Stimulated activated naive B cell treated with anti-CD40 and anti-IgM and Interleukin-4, amounts not matched to agents 10 μg/mL and 1 μg/mL and 100 μg/mL, for 72 hours (primary cell): ENCODE results near the gene AKAP12.

Source experiments
- ATAC-seq, 2 donors: fragments of 150-1000 bp; cut with Tn5 transposase; replicated peaks; 2 replicates each; pipeline ENCODE4 v1.10.0; 2021; ENCODE audit warnings: moderate library complexity in 1 of 2
- DNase-seq: peaks from one replicate; pipeline ENCODE4 v3.0.0; 2021
- H3K27ac Mint-ChIP-seq: one replicate; pipeline ENCODE4 v1.8.0; 2022; ENCODE audit warnings: mild to moderate bottlenecking, mixed read lengths
- H3K27me3 Mint-ChIP-seq, 2 donors: one replicate each; pipeline ENCODE4 v1.8.0; 2022; ENCODE audit warnings: mixed read lengths in 2 of 2
- H3K36me3 Mint-ChIP-seq, 2 donors: one replicate each; pipeline ENCODE4 v1.8.0; 2022; ENCODE audit warnings: mixed read lengths in 2 of 2, mild to moderate bottlenecking in 1 of 2
- H3K4me1 Mint-ChIP-seq, 2 donors: one replicate each; pipeline ENCODE4 v1.8.0; 2022; ENCODE audit warnings: mixed read lengths in 2 of 2, mild to moderate bottlenecking in 1 of 2
- H3K4me3 Mint-ChIP-seq, 2 donors: one replicate each; pipeline ENCODE4 v1.8.0; 2022; ENCODE audit warnings: mild to moderate bottlenecking in 2 of 2, mixed read lengths in 2 of 2, moderate library complexity in 1 of 2
- H3K9me3 Mint-ChIP-seq, 2 donors: one replicate each; pipeline ENCODE4 v1.8.0; 2022; ENCODE audit warnings: mixed read lengths in 2 of 2, mild to moderate bottlenecking in 1 of 2

AKAP12 gene

GRCh38 chr6:151284012-151284411 lies 44.2 kb downstream of the AKAP12 start:
- ATAC-seq (peak; percentile 85), DNase-seq (peak; percentile 22)
- H3K9me3 Mint-ChIP-seq, result no peaks in the 10 kb centered on the region
- H3K27ac Mint-ChIP-seq, result peak overlapping the region; percentile 20
- peaks cover 0 to 6% of the 10 kb centered on the region in 2 donors for H3K36me3 Mint-ChIP-seq
- peaks cover 20 to 39% of the 10 kb centered on the region in 2 donors for H3K4me1 Mint-ChIP-seq
- no peak overlapping the region for H3K4me3 Mint-ChIP-seq
- H3K27me3 Mint-ChIP-seq, result no peaks in the 10 kb centered on the region

DNA sequence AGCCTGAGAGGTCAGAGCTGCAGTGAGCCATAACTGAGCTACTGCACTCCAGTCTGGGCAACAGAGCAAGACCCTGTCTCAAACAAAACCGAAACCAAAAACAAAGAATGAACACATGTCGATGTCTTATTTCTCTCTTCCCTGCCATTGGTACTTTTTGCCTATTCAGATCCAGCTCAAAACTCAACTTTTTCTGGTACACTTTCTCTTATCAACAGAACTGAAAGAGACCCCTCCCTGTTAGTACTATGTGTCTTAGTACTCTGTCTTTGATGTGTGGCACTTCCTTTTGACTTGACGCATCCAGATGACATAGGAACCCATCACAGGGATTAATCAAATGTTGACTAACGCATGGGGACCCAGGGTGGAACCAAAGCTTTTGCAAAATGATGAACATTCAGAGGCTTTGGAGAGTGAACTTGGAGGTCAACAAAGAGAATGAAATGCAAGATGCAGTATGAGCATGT lies 44.8 kb downstream of the AKAP12 start:
- H3K9me3 Mint-ChIP-seq, result no peaks in the 10 kb centered on the region
- H3K27me3 Mint-ChIP-seq, result no peaks in the 10 kb centered on the region
- H3K27ac Mint-ChIP-seq, result peak overlapping the region; percentile 44
- H3K4me3 Mint-ChIP-seq, result peak overlapping the region; percentile 2
- H3K4me1 Mint-ChIP-seq, result peaks cover 23 to 45% of the 10 kb centered on the region in 2 donors
- DNase-seq (no peak), ATAC-seq (peak; percentile 31 to 55)
- H3K36me3 Mint-ChIP-seq, result peaks cover 0 to 6% of the 10 kb centered on the region in 2 donors

- Mint-ChIP-seq H3K9me3 (no peaks in the 10 kb centered on the region), H3K4me1 (peaks cover 28 to 50% of the 10 kb centered on the region in 2 donors), H3K27me3 (no peaks in the 10 kb centered on the region), H3K4me3 (no peak overlapping the region), H3K27ac (no peak overlapping the region), H3K36me3 (peaks cover 0 to 6% of the 10 kb centered on the region in 2 donors)
- ATAC-seq (no peak), DNase-seq (no peak)
These were observed 45.4 kb downstream of the AKAP12 start for GRCh38 chr6:151285122-151285521.

GRCh38 chr6:151286214-151286613 lies 46.4 kb downstream of the AKAP12 start:
- H3K9me3 Mint-ChIP-seq, result no peaks in the 10 kb centered on the region
- peak overlapping the region; percentile 56 for H3K27ac Mint-ChIP-seq
- peaks cover 3 to 8% of the 10 kb centered on the region in 2 donors for H3K36me3 Mint-ChIP-seq
- no peak overlapping the region for H3K4me3 Mint-ChIP-seq
- H3K27me3 Mint-ChIP-seq, result peaks cover 0 to 3% of the 10 kb centered on the region in 2 donors
- H3K4me1 Mint-ChIP-seq, result peaks cover 34 to 61% of the 10 kb centered on the region in 2 donors
- ATAC-seq, result no peak
- DNase-seq, result no peak

GRCh38 chr6:151288712-151289398 lies 49.1 kb downstream of the AKAP12 start:
- peaks cover 0 to 3% of the 10 kb centered on the region in 2 donors for H3K27me3 Mint-ChIP-seq
- peak; percentile 20 for DNase-seq
- H3K9me3 Mint-ChIP-seq, result no peaks in the 10 kb centered on the region
- ATAC-seq, result peak; percentile 59 to 72
- H3K4me1 Mint-ChIP-seq, result peaks cover 32 to 58% of the 10 kb centered on the region in 2 donors
- H3K4me3 Mint-ChIP-seq, result peak overlapping the region; percentile 25 to 58
- H3K36me3 Mint-ChIP-seq, result peaks cover 3 to 8% of the 10 kb centered on the region in 2 donors
- peak overlapping the region; percentile 51 for H3K27ac Mint-ChIP-seq

DNA sequence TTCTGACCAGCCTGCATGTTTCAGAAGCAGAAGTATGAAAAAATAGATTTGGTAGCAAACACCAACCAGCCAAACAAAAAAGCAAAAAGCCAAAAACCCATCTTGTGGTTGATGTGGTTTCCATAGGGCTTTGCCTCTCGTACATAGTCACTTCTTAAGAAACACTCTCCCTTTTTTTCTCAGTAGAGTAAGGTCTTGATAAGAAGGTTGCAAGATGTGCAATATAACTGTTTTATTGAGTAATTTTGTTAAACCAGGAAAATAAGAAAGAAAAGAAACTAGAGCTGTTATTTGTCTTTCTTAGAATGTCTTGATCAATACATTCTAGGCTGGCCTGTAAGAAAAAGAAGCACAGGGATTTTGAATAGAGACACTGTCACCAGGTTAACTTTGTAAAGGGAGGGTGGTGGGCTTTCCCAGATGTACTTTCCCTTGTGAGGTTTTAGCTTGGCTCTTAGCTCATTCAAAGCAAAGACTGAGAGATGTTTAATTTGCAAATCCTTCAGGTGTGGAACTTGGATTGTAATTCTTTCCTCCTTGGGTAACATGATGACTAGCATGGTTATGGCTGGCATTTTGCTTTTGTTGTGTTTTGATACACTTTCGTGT lies 49.7 kb downstream of the AKAP12 start:
- ATAC-seq, result peak; percentile 78 to 83
- peak; percentile 18 for DNase-seq
- Mint-ChIP-seq H3K36me3 (peaks cover 3 to 8% of the 10 kb centered on the region in 2 donors), H3K4me1 (peaks cover 28 to 52% of the 10 kb centered on the region in 2 donors), H3K27me3 (peaks cover 0 to 3% of the 10 kb centered on the region in 2 donors), H3K9me3 (no peaks in the 10 kb centered on the region), H3K27ac (peak overlapping the region; percentile 68), H3K4me3 (peak overlapping the region; percentile 55 to 58)

DNA sequence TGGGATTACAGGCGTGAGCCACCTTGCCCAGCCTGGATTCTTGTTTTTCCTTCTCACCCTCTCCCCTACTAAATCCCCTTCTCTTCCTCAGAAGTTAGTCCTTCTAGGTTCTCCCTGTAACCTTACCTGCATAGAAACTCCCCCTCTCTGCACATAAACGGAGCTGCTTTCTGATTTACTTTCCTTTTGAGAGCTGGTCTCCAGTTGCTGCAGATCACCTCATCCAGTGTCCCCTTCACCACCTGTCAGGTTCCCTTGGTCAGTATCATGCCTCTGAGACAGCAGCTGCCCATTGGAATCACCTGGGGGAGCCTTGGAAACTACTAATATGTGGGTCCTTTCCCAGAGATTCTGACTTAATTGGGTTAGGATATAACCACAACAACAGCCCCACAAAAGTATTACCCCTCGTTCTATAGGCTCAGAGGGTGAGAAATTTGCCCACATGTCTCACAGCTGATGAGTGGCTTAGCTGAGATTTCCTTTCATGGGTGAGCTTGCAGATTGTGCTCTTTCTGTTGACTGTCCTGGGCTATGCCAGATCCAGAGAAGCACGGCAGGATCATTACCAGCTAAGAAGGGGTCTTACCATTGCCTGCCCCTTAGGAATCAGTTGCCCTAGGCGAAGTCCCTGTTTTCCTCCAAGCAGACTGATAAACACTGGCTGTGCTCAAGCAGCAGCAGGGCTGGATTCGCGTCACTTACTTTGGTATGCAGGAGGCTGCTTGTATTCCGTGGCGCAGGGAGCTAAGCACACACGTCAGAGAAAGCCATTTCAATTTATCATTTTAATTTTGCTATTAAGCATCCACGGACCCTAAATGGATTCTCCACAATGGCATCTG lies 51.3 kb downstream of the AKAP12 start:
- peaks cover 3 to 4% of the 10 kb centered on the region in 2 donors for H3K36me3 Mint-ChIP-seq
- peak overlapping the region; percentile 31 for H3K27ac Mint-ChIP-seq
- no peaks in the 10 kb centered on the region for H3K9me3 Mint-ChIP-seq
- no peak overlapping the region for H3K4me3 Mint-ChIP-seq
- H3K27me3 Mint-ChIP-seq, result peaks cover 0 to 3% of the 10 kb centered on the region in 2 donors
- no peak for ATAC-seq
- peaks cover 19 to 38% of the 10 kb centered on the region in 2 donors for H3K4me1 Mint-ChIP-seq
- DNase-seq, result no peak

GRCh38 chr6:151291722-151292059 lies 51.9 kb downstream of the AKAP12 start:
- peaks cover 0 to 3% of the 10 kb centered on the region in 2 donors for H3K27me3 Mint-ChIP-seq
- no peak for ATAC-seq
- H3K27ac Mint-ChIP-seq, result no peak overlapping the region
- H3K9me3 Mint-ChIP-seq, result no peaks in the 10 kb centered on the region
- no peak for DNase-seq
- H3K36me3 Mint-ChIP-seq, result peaks cover 3 to 4% of the 10 kb centered on the region in 2 donors
- peaks cover 18 to 34% of the 10 kb centered on the region in 2 donors for H3K4me1 Mint-ChIP-seq
- no peak overlapping the region for H3K4me3 Mint-ChIP-seq

GRCh38 chr6:151292974-151293687 lies 53.4 kb downstream of the AKAP12 start:
- Mint-ChIP-seq H3K4me3 (no peak overlapping the region), H3K4me1 (peaks cover 16 to 33% of the 10 kb centered on the region in 2 donors), H3K27ac (no peak overlapping the region), H3K9me3 (no peaks in the 10 kb centered on the region), H3K27me3 (peaks cover 0 to 6% of the 10 kb centered on the region in 2 donors), H3K36me3 (peaks cover 3 to 4% of the 10 kb centered on the region in 2 donors)
- no peak for ATAC-seq
- DNase-seq, result no peak

- no peak overlapping the region for H3K27ac Mint-ChIP-seq
- H3K4me3 Mint-ChIP-seq, result no peak overlapping the region
- H3K4me1 Mint-ChIP-seq, result peaks cover 15 to 27% of the 10 kb centered on the region in 2 donors
- ATAC-seq (no peak), DNase-seq (no peak)
- H3K27me3 Mint-ChIP-seq, result peaks cover 0 to 6% of the 10 kb centered on the region in 2 donors
- peaks cover 3% of the 10 kb centered on the region in 2 donors for H3K36me3 Mint-ChIP-seq
- no peaks in the 10 kb centered on the region for H3K9me3 Mint-ChIP-seq
These were observed 53.9 kb downstream of the AKAP12 start for GRCh38 chr6:151293688-151294016.

- DNase-seq, result no peak
- H3K9me3 Mint-ChIP-seq, result no peaks in the 10 kb centered on the region
- peaks cover 3% of the 10 kb centered on the region in 2 donors for H3K36me3 Mint-ChIP-seq
- peaks cover 13 to 18% of the 10 kb centered on the region in 2 donors for H3K4me1 Mint-ChIP-seq
- ATAC-seq, result no peak
- H3K27ac Mint-ChIP-seq, result no peak overlapping the region
- no peak overlapping the region for H3K4me3 Mint-ChIP-seq
- H3K27me3 Mint-ChIP-seq, result peaks cover 0 to 6% of the 10 kb centered on the region in 2 donors
These were observed 54.9 kb downstream of the AKAP12 start for GRCh38 chr6:151294561-151295101.

DNA sequence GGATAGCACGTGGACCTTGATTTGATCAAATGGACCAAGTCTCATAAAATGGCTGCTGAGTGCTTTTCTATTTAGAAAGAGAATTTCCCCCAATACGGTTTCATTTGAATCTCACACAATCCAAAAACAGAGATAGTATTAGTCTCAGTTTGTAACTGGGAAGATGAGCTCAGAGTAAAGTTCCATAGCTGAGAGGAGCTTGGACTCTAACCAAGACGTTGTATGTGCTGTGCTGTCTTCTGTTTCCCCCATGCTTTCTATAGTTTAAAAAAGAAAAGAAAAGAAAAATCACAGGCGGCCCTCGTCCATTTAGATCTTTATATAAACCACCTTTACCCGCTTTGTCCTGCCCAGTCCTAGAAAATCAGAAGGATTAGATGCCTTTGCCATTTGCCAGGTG lies 58.1 kb downstream of the AKAP12 start:
- peaks cover 0 to 3% of the 10 kb centered on the region in 2 donors for H3K27me3 Mint-ChIP-seq
- DNase-seq, result no peak
- no peaks in the 10 kb centered on the region for H3K36me3 Mint-ChIP-seq
- no peak for ATAC-seq
- no peak overlapping the region for H3K27ac Mint-ChIP-seq
- peaks cover 6% of the 10 kb centered on the region in 2 donors for H3K4me1 Mint-ChIP-seq
- no peaks in the 10 kb centered on the region for H3K9me3 Mint-ChIP-seq
- H3K4me3 Mint-ChIP-seq, result no peak overlapping the region

GRCh38 chr6:151299011-151299410 lies 59.2 kb downstream of the AKAP12 start:
- Mint-ChIP-seq H3K27ac (no peak overlapping the region), H3K36me3 (no peaks in the 10 kb centered on the region), H3K27me3 (peaks cover 0 to 3% of the 10 kb centered on the region in 2 donors), H3K4me3 (no peak overlapping the region), H3K4me1 (peaks cover 6% of the 10 kb centered on the region in 2 donors), H3K9me3 (no peaks in the 10 kb centered on the region)
- DNase-seq, result no peak
- ATAC-seq, result no peak
